HL-60 (cell line): Measurements from ENCODE around the gene ELMO1.

Source experiments
- CTCF ChIP-seq: IDR thresholded peaks from one replicate; pipeline ENCODE4 v1.5.1; 2011; ENCODE audit warnings: low read length, control low read depth, inconsistent platforms; ENCODE audit not compliant: insufficient read depth
- GABPA ChIP-seq: IDR thresholded peaks from 2 replicates; pipeline ENCODE4 v1.6.1; 2012; ENCODE audit warnings: low read depth
- SPI1 ChIP-seq: IDR thresholded peaks from 2 replicates; pipeline ENCODE4 v1.6.1; 2012; ENCODE audit warnings: low read depth, mild to moderate bottlenecking, borderline replicate concordance

- TF ChIP-seq CTCF, result no peak
- no peak for TF ChIP-seq SPI1
- no peak for TF ChIP-seq GABPA
Measured at GRCh38 chr7:37116093-37116701, 332.5 kb downstream of the ELMO1 start.
